ENCODE data around the gene ZNF205. TPM values are rescaled to one million over a fixed set of nuclear protein-coding genes. Genes with fewer than 3 reads are reported as not detected.

The ZNF205 gene
- total and polyA plus RNA-seq, 2 of the 13 experiments (the other 11 are each of a cell fraction or from before 2014, with no cell fraction given), result 5.8 to 10.2 TPM

- TF ChIP-seq, protein P1, sequence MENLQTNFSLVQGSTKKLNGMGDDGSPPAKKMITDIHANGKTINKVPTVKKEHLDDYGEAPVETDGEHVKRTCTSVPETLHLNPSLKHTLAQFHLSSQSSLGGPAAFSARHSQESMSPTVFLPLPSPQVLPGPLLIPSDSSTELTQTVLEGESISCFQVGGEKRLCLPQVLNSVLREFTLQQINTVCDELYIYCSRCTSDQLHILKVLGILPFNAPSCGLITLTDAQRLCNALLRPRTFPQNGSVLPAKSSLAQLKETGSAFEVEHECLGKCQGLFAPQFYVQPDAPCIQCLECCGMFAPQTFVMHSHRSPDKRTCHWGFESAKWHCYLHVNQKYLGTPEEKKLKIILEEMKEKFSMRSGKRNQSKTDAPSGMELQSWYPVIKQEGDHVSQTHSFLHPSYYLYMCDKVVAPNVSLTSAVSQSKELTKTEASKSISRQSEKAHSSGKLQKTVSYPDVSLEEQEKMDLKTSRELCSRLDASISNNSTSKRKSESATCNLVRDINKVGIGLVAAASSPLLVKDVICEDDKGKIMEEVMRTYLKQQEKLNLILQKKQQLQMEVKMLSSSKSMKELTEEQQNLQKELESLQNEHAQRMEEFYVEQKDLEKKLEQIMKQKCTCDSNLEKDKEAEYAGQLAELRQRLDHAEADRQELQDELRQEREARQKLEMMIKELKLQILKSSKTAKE (CRISPR knock-in tag; IDR thresholded peaks at IDR 0.05; ENCODE audit: borderline replicate concordance), result no peak
- TF ChIP-seq MAFK (conservative IDR thresholded peaks at IDR 0.05 in 1 of 2, IDR thresholded peaks at IDR 0.05 in 1 of 2; ENCODE audit: low read length in 2 of 2) (no peak), ZNF251 (CRISPR knock-in tag; IDR thresholded peaks at IDR 0.05) (no peak), NBN (conservative IDR thresholded peaks at IDR 0.05) (no peak), NFIC (IDR thresholded peaks at IDR 0.05; ENCODE audit: low read length) (no peak), ZNF790 (CRISPR knock-in tag; IDR thresholded peaks at IDR 0.05; ENCODE audit: borderline replicate concordance) (no peak), HNRNPK (IDR thresholded peaks at IDR 0.05; ENCODE audit: low read depth, low read length, poor library complexity, severe bottlenecking) (no peak), HMG20B (CRISPR knock-in tag; conservative IDR thresholded peaks at IDR 0.05) (no peak), ZMYM3 (CRISPR knock-in tag; IDR thresholded peaks at IDR 0.05) (no peak), ZSCAN29 (CRISPR knock-in tag; conservative IDR thresholded peaks at IDR 0.05) (no peak), ZNF264 (CRISPR knock-in tag; IDR thresholded peaks at IDR 0.05) (no peak), GABPA (IDR thresholded peaks at IDR 0.05; ENCODE audit: low read depth, low read length) (no peak), GABPA (CRISPR knock-in tag; IDR thresholded peaks at IDR 0.05; ENCODE audit: low read depth) (no peak), SRSF9 (IDR thresholded peaks at IDR 0.05; ENCODE audit: borderline replicate concordance, insufficient read depth, low read depth, low read length, poor library complexity, severe bottlenecking) (no peak), BORCS8-MEF2B (CRISPR knock-in tag; IDR thresholded peaks at IDR 0.05) (no peak), NPAS2 (CRISPR knock-in tag; IDR thresholded peaks at IDR 0.05; ENCODE audit: borderline replicate concordance) (no peak), FUBP1 (CRISPR knock-in tag; IDR thresholded peaks at IDR 0.05; ENCODE audit: borderline replicate concordance) (no peak), ZSCAN21 (CRISPR knock-in tag; IDR thresholded peaks at IDR 0.05; ENCODE audit: borderline replicate concordance) (peak; percentile 54; the same call in 1 of the 2 replicates), ZBTB7B (CRISPR knock-in tag; IDR thresholded peaks at IDR 0.05) (0 out of 2 replicates have a peak, but pooled peaks have one; percentile 26)
- TF ChIP-seq, protein P2, sequence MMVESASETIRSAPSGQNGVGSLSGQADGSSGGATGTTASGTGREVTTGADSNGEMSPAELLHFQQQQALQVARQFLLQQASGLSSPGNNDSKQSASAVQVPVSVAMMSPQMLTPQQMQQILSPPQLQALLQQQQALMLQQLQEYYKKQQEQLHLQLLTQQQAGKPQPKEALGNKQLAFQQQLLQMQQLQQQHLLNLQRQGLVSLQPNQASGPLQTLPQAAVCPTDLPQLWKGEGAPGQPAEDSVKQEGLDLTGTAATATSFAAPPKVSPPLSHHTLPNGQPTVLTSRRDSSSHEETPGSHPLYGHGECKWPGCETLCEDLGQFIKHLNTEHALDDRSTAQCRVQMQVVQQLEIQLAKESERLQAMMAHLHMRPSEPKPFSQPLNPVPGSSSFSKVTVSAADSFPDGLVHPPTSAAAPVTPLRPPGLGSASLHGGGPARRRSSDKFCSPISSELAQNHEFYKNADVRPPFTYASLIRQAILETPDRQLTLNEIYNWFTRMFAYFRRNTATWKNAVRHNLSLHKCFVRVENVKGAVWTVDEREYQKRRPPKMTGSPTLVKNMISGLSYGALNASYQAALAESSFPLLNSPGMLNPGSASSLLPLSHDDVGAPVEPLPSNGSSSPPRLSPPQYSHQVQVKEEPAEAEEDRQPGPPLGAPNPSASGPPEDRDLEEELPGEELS (CRISPR knock-in tag; IDR thresholded peaks at IDR 0.05), result no peak
- TF ChIP-seq, protein P3, sequence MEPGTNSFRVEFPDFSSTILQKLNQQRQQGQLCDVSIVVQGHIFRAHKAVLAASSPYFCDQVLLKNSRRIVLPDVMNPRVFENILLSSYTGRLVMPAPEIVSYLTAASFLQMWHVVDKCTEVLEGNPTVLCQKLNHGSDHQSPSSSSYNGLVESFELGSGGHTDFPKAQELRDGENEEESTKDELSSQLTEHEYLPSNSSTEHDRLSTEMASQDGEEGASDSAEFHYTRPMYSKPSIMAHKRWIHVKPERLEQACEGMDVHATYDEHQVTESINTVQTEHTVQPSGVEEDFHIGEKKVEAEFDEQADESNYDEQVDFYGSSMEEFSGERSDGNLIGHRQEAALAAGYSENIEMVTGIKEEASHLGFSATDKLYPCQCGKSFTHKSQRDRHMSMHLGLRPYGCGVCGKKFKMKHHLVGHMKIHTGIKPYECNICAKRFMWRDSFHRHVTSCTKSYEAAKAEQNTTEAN (CRISPR knock-in tag; conservative IDR thresholded peaks at IDR 0.05), result no peak
- TF ChIP-seq, protein P4, sequence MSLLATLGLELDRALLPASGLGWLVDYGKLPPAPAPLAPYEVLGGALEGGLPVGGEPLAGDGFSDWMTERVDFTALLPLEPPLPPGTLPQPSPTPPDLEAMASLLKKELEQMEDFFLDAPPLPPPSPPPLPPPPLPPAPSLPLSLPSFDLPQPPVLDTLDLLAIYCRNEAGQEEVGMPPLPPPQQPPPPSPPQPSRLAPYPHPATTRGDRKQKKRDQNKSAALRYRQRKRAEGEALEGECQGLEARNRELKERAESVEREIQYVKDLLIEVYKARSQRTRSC (CRISPR knock-in tag; IDR thresholded peaks at IDR 0.05; ENCODE audit: low read depth), result no peak
Measured at GRCh38 chr16:3143598-3144320, 31.4 kb downstream of the ZNF205 start (continued).

Data from HepG2 (cell line).